Ectodermal cell (in vitro differentiated cells): Measurements from ENCODE around the gene NDUFC1.

Experiments used
- H3K27ac ChIP-seq: 2 replicates; pipeline ENCODE4 v1.7.0; 2013; ENCODE audit warnings: mild to moderate bottlenecking, low read depth, low read length; ENCODE audit not compliant: insufficient read depth, poor library complexity, severe bottlenecking
- H3K27me3 ChIP-seq: 2 replicates; pipeline ENCODE4 v1.7.0; 2013; ENCODE audit warnings: mild to moderate bottlenecking, low read length; ENCODE audit not compliant: insufficient read depth, control insufficient read depth, poor library complexity, severe bottlenecking
- H3K36me3 ChIP-seq: one replicate; pipeline ENCODE4 v1.7.0; 2013; ENCODE audit warnings: low read length; ENCODE audit not compliant: control insufficient read depth, insufficient read depth
- H3K4me1 ChIP-seq: one replicate; pipeline ENCODE4 v1.7.0; 2013; ENCODE audit warnings: low read length; ENCODE audit not compliant: control insufficient read depth, insufficient read depth
- H3K4me3 ChIP-seq: 2 replicates; pipeline ENCODE4 v1.7.0; 2013; ENCODE audit warnings: low read depth, low read length, control low read depth; ENCODE audit not compliant: insufficient read depth
- H3K9me3 ChIP-seq: 2 replicates; pipeline ENCODE4 v1.7.0; 2013; ENCODE audit warnings: mild to moderate bottlenecking, low read length, moderate library complexity; ENCODE audit not compliant: control insufficient read depth
- WGBS, 2 experiments: methylation state at CpG; one replicate each; pipeline ENCODE4 v1.1.7; 2013; ENCODE audit warnings: missing lambda C conversion rate in 2 of 2; 5-methylcytosine and 5-hydroxymethylcytosine counted together

Gene NDUFC1

DNA sequence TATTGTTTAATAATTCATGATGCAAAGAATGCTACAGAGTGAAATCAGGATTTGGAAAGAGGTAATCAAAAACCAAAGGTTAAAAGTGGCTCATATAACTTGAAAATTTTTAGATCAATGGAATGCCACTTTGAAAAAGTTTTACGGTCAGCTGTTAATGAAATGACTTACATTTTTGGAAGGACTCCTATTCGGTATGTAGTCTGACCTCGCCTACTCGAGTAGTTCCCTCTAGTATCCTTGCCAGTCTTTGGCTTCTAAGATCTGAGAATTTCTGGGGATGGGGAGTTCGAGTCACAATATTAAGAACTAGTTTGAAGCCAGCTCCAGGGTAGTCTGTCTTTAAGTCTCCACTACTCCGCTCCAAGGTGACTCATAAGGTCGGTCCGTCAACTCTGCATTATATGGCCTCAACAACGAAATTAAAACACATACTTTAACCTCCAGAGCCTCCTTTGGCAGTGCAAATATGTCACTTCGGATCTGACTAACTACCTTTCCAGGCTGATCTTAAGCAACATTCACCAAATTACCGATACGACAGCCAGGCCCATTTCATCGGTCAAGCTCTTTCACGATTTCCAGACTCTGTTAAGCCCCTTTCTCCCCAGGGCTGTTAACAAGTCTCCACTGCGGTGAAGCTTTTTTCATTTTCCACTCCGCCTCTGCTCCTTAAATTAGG, 1.7 kb downstream of the NDUFC1 start:
- Histone ChIP-seq H3K4me1 (no peaks in the 10 kb centered on the region), H3K27me3 (no peaks in the 10 kb centered on the region), H3K36me3 (peaks cover 10% of the 10 kb centered on the region), H3K4me3 (peak overlapping the region; percentile 63), H3K9me3 (no peaks in the 10 kb centered on the region), H3K27ac (peak overlapping the region; percentile 91)
- 10 to 12% methylated on average over 16 of the region's 16 CpGs for WGBS, 2 experiments

GRCh38 chr4:139299536-139299935, 2.7 kb downstream of the NDUFC1 start:
- 75 to 90% methylated on average over 1 of the region's 1 CpG for WGBS, 2 experiments
- H3K27me3 ChIP-seq = no peaks in the 10 kb centered on the region
- H3K4me1 ChIP-seq = no peaks in the 10 kb centered on the region
- no peak overlapping the region for H3K27ac ChIP-seq
- no peak overlapping the region for H3K4me3 ChIP-seq
- H3K36me3 ChIP-seq = peaks cover 4% of the 10 kb centered on the region
- no peaks in the 10 kb centered on the region for H3K9me3 ChIP-seq

DNA sequence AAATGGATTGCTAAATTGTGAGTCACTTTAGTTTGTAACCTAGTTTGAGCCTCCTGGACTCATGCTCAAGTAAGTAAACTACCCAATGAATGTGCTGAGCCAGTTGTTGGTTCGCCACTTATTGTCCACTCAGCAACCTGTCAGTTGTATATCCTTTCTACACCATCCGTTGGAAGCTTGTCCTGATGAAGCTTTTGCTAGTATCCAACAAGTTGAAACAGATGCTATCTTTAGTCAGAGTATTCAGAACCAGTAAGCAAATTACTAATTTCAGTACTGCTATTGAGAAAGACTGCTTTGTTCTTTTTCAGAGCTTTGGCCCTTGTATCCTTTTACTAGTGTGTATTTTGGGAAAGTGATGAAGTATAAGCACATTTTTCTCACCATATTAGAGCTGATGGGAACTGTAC, 5.3 kb downstream of the NDUFC1 start:
- 93 to 95% methylated on average over 2 of the region's 2 CpGs for WGBS, 2 experiments
- Histone ChIP-seq H3K36me3 (peaks cover 4% of the 10 kb centered on the region), H3K9me3 (no peaks in the 10 kb centered on the region), H3K4me1 (no peaks in the 10 kb centered on the region), H3K27me3 (no peaks in the 10 kb centered on the region), H3K27ac (no peak overlapping the region), H3K4me3 (no peak overlapping the region)

DNA sequence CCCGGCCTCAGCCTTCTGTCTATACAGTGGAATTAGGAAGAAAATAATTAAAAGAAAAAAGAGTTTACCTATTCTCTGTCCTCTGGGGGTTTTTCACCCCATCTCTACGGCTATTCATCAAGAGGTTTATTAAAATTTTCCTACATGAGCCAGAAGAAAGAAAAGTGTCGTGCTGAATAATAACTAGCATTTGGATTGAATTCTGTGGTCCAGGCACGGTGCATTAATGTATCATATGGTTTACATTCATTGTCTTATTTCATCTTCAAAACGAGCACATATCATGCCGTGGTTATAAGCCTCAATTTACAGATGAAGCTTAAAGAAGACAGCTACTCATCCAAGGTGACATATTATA, 6.4 kb downstream of the NDUFC1 start:
- Histone ChIP-seq H3K4me1 (no peaks in the 10 kb centered on the region), H3K4me3 (no peak overlapping the region), H3K9me3 (no peaks in the 10 kb centered on the region), H3K27ac (no peak overlapping the region), H3K27me3 (no peaks in the 10 kb centered on the region), H3K36me3 (peaks cover 4% of the 10 kb centered on the region)
- 67 to 77% methylated on average over 6 of the region's 6 CpGs for WGBS, 2 experiments

- H3K27me3 ChIP-seq = no peaks in the 10 kb centered on the region
- no peaks in the 10 kb centered on the region for H3K4me1 ChIP-seq
- peak overlapping the region; percentile 72 for H3K4me3 ChIP-seq
- 11 to 12% methylated on average over 51 of the region's 51 CpGs for WGBS, 2 experiments
- H3K9me3 ChIP-seq = no peaks in the 10 kb centered on the region
- H3K36me3 ChIP-seq = peaks cover 4% of the 10 kb centered on the region
- no peak overlapping the region for H3K27ac ChIP-seq
Observed at GRCh38 chr4:139295206-139295941, 6.9 kb downstream of the NDUFC1 start.

DNA sequence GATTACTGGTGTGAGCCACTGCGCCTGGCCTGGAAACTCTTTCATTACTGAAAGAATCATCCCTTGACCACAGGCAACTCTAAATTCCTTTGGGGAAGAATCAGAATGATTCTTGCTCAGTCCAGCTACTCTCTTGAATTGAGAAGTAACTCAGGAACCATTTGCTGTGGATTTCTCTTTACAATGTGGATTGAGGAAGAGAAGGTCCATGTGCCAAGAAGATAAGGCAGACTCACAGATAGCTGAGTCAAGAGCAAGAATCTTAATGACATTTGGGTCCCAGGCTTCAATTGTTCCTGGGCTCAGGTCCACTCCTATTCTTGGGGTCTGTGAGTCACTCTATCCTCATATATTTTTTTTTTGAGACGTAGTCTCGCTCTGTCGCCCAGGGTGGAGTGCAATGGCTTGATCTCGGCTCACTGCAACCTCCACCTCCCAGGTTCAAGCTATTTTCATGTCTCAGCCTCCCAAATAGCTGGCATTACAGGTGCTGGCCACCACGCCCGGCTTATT, 16.0 kb downstream of the NDUFC1 start:
- no peaks in the 10 kb centered on the region for H3K36me3 ChIP-seq
- 88 to 95% methylated on average over 7 of the region's 7 CpGs for WGBS, 2 experiments
- no peaks in the 10 kb centered on the region for H3K9me3 ChIP-seq

GRCh38 chr4:139282721-139283075, 19.6 kb downstream of the NDUFC1 start:
- H3K27ac ChIP-seq = no peak overlapping the region
- no peak overlapping the region for H3K4me3 ChIP-seq
- no peaks in the 10 kb centered on the region for H3K9me3 ChIP-seq
- H3K27me3 ChIP-seq = peaks cover 34% of the 10 kb centered on the region
- no peaks in the 10 kb centered on the region for H3K36me3 ChIP-seq
- H3K4me1 ChIP-seq = no peaks in the 10 kb centered on the region

More for the DNA sequence above, 16.0 kb downstream of the NDUFC1 start:
- Histone ChIP-seq H3K4me1 (no peaks in the 10 kb centered on the region), H3K27me3 (no peaks in the 10 kb centered on the region), H3K4me3 (no peak overlapping the region), H3K27ac (no peak overlapping the region)

GRCh38 chr4:139282065-139282720, 20.1 kb downstream of the NDUFC1 start:
- no peaks in the 10 kb centered on the region for H3K4me1 ChIP-seq
- peaks cover 37% of the 10 kb centered on the region for H3K27me3 ChIP-seq
- no peak overlapping the region for H3K4me3 ChIP-seq
- H3K27ac ChIP-seq = no peak overlapping the region
- no peaks in the 10 kb centered on the region for H3K9me3 ChIP-seq
- H3K36me3 ChIP-seq = no peaks in the 10 kb centered on the region
- WGBS, 2 experiments = 80 to 92% methylated on average over 7 of the region's 7 CpGs

- Histone ChIP-seq H3K4me3 (peak within 1 kb of the TSS; percentile 35), H3K9me3 (no peaks in the 10 kb centered on the region), H3K27ac (no peak within 1 kb of the TSS), H3K36me3 (no peaks in the 10 kb centered on the region), H3K27me3 (peaks cover 42% of the 10 kb centered on the region), H3K4me1 (no peaks in the 10 kb centered on the region)
- 3 to 4% methylated on average over 51 of the region's 51 CpGs for WGBS, 2 experiments
Observed at GRCh38 chr4:139279760-139280620, 22.3 kb downstream of the NDUFC1 start, which contains the start of gene MGARP. Gene MGARP, minus strand, starts transcription at chr4:139280225. Its CDS starts 67 bp downstream, at chr4:139280158.
